ENCODE data around the gene ATAD3A.

ATAD3A gene

GRCh38 chr1:1534401-1535154 is 22.6 kb downstream of the ATAD3A start:
- TF ChIP-seq, protein P1, sequence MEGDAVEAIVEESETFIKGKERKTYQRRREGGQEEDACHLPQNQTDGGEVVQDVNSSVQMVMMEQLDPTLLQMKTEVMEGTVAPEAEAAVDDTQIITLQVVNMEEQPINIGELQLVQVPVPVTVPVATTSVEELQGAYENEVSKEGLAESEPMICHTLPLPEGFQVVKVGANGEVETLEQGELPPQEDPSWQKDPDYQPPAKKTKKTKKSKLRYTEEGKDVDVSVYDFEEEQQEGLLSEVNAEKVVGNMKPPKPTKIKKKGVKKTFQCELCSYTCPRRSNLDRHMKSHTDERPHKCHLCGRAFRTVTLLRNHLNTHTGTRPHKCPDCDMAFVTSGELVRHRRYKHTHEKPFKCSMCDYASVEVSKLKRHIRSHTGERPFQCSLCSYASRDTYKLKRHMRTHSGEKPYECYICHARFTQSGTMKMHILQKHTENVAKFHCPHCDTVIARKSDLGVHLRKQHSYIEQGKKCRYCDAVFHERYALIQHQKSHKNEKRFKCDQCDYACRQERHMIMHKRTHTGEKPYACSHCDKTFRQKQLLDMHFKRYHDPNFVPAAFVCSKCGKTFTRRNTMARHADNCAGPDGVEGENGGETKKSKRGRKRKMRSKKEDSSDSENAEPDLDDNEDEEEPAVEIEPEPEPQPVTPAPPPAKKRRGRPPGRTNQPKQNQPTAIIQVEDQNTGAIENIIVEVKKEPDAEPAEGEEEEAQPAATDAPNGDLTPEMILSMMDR (IDR thresholded peaks at IDR 0.05; ENCODE audit: low read depth, low read length): no peak
- no peaks in the 10 kb centered on the region for H3K27me3 ChIP-seq (ENCODE audit: insufficient read depth, low read depth, severe bottlenecking)
- peaks cover 14% of the 10 kb centered on the region for H3K9me3 ChIP-seq (ENCODE audit: severe bottlenecking)
- H3K27ac ChIP-seq: no peak overlapping the region
- peaks cover 39% of the 10 kb centered on the region for H3K36me3 ChIP-seq
- H3K4me3 ChIP-seq (ENCODE audit: low read depth, low read length): no peak overlapping the region
- no peak for DNase-seq

DNA sequence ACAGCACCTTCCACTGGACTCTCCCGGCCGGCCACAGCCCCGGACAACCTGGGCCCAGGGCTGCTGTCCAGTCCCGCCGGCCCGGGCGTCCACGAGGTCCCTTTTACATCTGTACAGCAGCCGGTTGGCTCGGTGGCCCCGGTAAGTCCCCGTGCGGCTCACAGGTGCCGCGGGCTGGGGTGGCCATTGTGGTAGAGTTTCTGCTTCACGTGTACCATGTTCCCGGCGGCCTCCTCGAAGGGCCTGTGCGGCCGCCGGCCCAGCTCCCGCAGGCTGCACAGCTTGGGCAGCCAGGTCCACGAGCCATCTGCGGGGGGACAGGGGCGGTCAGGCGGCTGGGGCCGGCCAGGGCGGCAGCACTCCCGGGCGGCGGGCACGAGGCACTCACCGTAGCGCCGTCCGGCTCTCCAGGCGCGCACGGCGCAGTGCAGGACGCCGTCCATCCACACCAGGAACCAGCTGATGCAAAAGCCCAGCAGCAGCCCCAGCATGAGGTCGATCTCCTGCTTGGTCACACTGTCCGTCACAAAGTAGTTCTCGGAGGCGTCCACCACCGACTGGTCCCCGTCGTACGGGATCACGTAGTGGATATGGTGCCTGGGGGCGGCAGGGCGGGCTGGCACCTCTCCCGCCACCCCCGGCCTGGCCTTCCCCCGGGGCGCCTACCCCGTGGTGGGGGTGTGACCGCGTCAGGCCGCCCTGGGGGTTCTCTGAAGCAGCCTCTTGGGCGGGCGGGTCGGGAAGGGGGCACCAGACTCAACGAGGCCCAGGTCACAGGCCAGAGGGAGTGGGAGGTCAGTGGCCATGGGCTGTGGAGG is 23.4 kb downstream of the ATAD3A start:
- H3K27me3 ChIP-seq (ENCODE audit: insufficient read depth, low read depth, severe bottlenecking): no peaks in the 10 kb centered on the region
- H3K4me3 ChIP-seq (ENCODE audit: low read depth, low read length): no peak overlapping the region
- H3K9me3 ChIP-seq (ENCODE audit: severe bottlenecking): peaks cover 9% of the 10 kb centered on the region
- no peak overlapping the region for H3K27ac ChIP-seq
- DNase-seq: no peak
- TF ChIP-seq, protein P1 (IDR thresholded peaks at IDR 0.05; ENCODE audit: low read depth, low read length): no peak
- peaks cover 35% of the 10 kb centered on the region for H3K36me3 ChIP-seq

DNA sequence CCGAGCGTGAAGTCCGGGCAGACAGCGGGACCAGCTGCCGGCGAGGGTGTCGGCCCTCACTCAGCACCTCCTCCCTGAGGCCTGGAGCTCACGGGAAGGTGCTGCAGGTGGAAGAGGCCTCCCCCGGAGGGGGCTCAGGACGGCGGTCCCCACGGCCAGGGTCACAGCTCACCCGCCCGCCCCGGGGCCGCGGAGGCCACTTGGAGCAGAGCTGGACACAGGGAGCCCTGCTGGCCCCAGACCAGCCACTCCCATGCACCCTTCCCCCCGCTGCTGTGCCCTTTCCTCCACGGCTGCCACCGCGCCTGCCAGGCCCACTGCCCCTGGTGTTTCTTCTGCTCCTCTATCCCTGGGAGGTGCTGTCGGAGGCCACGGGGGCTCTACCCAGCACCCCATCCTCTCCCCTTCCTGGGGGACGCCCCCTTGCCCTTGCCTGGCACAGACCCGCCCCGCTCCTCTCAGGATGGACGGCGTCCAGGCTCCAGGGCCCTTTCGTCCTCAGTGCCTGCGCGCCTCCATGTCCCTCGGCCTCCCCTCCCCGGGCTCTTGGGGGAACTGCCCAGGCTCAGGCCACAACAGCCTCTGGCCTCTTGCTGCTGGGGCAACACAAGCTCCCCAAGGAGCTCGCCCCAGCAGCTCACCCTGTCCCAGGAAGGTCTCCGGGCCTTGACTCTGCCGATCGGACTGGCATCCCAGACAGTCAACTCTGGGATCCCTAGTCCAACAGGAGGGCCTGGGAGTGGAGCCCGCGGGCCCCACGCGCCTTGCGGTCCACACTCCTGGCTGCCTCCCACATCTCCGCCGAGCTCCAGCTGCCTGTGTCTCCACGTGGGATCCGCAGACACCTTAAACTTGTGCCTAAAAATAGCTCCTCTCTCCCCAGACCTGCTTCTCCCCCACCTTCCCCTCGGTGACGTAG is 24.3 kb downstream of the ATAD3A start:
- Histone ChIP-seq H3K27ac (no peak overlapping the region), H3K36me3 (peaks cover 34% of the 10 kb centered on the region), H3K27me3 (ENCODE audit: insufficient read depth, low read depth, severe bottlenecking) (no peaks in the 10 kb centered on the region), H3K4me3 (ENCODE audit: low read depth, low read length) (no peak overlapping the region), H3K9me3 (ENCODE audit: severe bottlenecking) (peaks cover 3% of the 10 kb centered on the region)
- DNase-seq: no peak
- TF ChIP-seq, protein P1 (IDR thresholded peaks at IDR 0.05; ENCODE audit: low read depth, low read length): no peak

DNA sequence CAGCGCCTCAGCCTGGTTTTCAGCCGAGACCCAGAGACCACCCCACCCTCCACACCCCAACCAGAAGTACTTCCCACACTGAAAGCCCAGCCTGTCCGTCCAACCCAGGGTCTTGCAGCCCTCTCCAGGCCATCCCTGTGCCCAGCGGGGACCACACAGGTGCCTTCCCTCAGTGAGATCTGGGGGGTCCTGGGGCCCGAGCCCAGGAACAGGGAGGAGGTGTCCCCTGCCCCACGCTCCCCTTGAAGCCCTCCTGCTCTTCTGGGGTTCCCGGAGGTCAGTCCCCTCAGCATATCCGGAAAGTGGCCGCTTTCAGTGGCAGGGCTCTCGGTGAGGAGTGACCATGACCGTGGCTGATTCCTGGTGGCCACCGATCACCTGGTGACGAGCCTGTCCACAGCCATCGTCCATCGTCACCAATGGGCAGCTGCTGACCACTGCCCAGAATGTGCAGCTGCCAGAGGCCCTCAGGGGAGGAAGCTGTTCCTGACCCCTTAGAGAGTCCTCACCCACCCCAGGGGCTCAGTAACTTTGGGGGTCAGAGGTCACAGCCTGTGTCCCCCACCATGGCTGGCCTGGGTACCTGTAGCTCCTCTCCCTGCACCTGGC is 25.1 kb downstream of the ATAD3A start:
- TF ChIP-seq, protein P1 (IDR thresholded peaks at IDR 0.05; ENCODE audit: low read depth, low read length): no peak
- H3K4me3 ChIP-seq (ENCODE audit: low read depth, low read length): no peak overlapping the region
- no peak overlapping the region for H3K27ac ChIP-seq
- peaks cover 39% of the 10 kb centered on the region for H3K36me3 ChIP-seq
- no peak for DNase-seq
- no peaks in the 10 kb centered on the region for H3K9me3 ChIP-seq (ENCODE audit: severe bottlenecking)
- H3K27me3 ChIP-seq (ENCODE audit: insufficient read depth, low read depth, severe bottlenecking): no peaks in the 10 kb centered on the region

DNA sequence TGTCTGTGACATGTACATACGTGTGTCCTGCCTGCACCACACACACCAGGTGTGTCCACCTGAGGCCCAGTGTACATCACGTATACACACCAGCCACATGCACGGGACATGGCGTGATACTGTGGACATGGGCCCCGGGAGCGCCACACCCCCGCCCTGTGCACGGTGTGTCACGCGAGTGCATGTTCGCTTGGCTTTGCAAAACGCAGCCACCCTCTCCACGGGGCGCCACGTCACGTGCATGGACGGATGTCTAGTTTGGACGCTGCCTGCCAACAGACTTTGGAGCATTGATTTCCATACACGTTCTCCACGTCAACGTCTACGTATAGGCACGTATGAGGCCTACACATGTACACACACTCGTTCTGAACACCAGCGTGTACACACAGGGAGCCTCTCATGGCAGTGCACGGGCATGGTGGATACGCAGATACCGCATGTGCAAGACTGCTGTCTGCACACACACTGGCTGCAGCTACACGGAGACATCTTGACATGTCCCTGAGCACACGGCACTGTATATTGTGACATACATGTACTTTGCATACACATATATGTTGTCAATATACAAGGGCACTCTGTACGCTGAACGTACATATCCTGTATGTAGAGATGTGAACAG is 25.8 kb downstream of the ATAD3A start:
- no peak for DNase-seq
- Histone ChIP-seq H3K27ac (no peak overlapping the region), H3K36me3 (peaks cover 46% of the 10 kb centered on the region)

More for the DNA sequence above, 25.8 kb downstream of the ATAD3A start:
- TF ChIP-seq, protein P1 (IDR thresholded peaks at IDR 0.05; ENCODE audit: low read depth, low read length): no peak
- Histone ChIP-seq H3K4me3 (ENCODE audit: low read depth, low read length) (no peak overlapping the region), H3K9me3 (ENCODE audit: severe bottlenecking) (no peaks in the 10 kb centered on the region), H3K27me3 (ENCODE audit: insufficient read depth, low read depth, severe bottlenecking) (no peaks in the 10 kb centered on the region)
